Esophagus muscularis mucosa (tissue), 4 donors: ENCODE data around the gene RPS28. TPM values are rescaled to one million over a fixed set of nuclear protein-coding genes. Genes with fewer than 3 reads are reported as not detected.

Source experiments
- DNase-seq: peaks from one replicate; pipeline ENCODE4 v3.0.0-alpha.2; 2017; ENCODE audit errors: extremely low spot score
- H3K27ac ChIP-seq, 4 donors: fragments of 200-600 bp; sonication (generic); replicated peaks in 1 of 4; 1 replicate in 3 of 4; 2 replicates in 1 of 4; pipeline ENCODE4 v1.5.1; 2016 to 2019; ENCODE audit warnings: mild to moderate bottlenecking in 1 of 4
- H3K27me3 ChIP-seq, 4 donors: fragments of 200-600 bp; sonication (generic); one replicate each; pipeline versions ENCODE4 v1.5.1 to v1.6.0; 2016 to 2019
- H3K36me3 ChIP-seq, 4 donors: fragments of 200-600 bp; sonication (generic); one replicate each; pipeline ENCODE4 v1.5.1; 2016 to 2019
- H3K4me1 ChIP-seq, 4 donors: fragments of 200-600 bp; sonication (generic); one replicate each; pipeline ENCODE4 v1.5.1; 2016 to 2019
- H3K4me3 ChIP-seq, 4 donors: fragments of 200-600 bp; sonication (generic); 1 replicate in 2 of 4; 2 replicates in 2 of 4; pipeline ENCODE4 v1.5.1; 2016 to 2019; ENCODE audit warnings: mild to moderate bottlenecking in 4 of 4, moderate library complexity in 1 of 4
- H3K9me3 ChIP-seq, 4 donors: fragments of 200-600 bp; sonication (generic); 1 replicate in 3 of 4; 2 replicates in 1 of 4; pipeline ENCODE4 v1.5.1; 2016 to 2019
- EP300 ChIP-seq: sonication (generic); formaldehyde crosslinking; IDR thresholded peaks from one replicate; pipeline ENCODE4 v1.6.1; 2017; ENCODE audit warnings: antibody characterized with exemption
- POLR2A ChIP-seq: fragments of 450-650 bp; IDR thresholded peaks from one replicate; pipeline ENCODE4 v1.6.1; 2017; ENCODE audit warnings: antibody characterized with exemption, moderate library complexity, mild to moderate bottlenecking, low read depth
- POLR2AphosphoS5 ChIP-seq, 2 donors: sonication (generic); formaldehyde crosslinking; IDR thresholded peaks; one replicate each; pipeline ENCODE4 v1.6.1; 2017; ENCODE audit warnings: antibody characterized with exemption in 2 of 2
- WGBS: methylation state at CpG from one replicate; pipeline ENCODE4 v1.1.5; 2018; 5-methylcytosine and 5-hydroxymethylcytosine counted together
- intact Hi-C: fragments of 100-400 bp; cut with DNase I; formaldehyde crosslinking; loops from one replicate; pipeline ENCODE4 v1.15.1; 2023
- total RNA-seq, 4 donors: library from RNA; depleted of rRNA; stranded (reverse); fragments of >200 nt; gene quantifications; one replicate each; pipeline versions ENCODE4 v1.1.0 to v1.2.1, GENCODE V29; 2016
- TF ChIP-seq, protein P1 (sequence below), 3 experiments: fragments of 200-600 bp in 2 of 3; fragments of 450-650 bp in 1 of 3; sonication (generic) in 2 of 3; IDR thresholded peaks; one replicate each; pipeline ENCODE4 v1.5.1; 2017 to 2019; ENCODE audit warnings: antibody characterized with exemption in 3 of 3, mild to moderate bottlenecking in 2 of 3, moderate library complexity in 1 of 3

RPS28 gene
- total RNA-seq, 4 donors from 2014 or later: 256 to 473 (median 358) TPM

DNA sequence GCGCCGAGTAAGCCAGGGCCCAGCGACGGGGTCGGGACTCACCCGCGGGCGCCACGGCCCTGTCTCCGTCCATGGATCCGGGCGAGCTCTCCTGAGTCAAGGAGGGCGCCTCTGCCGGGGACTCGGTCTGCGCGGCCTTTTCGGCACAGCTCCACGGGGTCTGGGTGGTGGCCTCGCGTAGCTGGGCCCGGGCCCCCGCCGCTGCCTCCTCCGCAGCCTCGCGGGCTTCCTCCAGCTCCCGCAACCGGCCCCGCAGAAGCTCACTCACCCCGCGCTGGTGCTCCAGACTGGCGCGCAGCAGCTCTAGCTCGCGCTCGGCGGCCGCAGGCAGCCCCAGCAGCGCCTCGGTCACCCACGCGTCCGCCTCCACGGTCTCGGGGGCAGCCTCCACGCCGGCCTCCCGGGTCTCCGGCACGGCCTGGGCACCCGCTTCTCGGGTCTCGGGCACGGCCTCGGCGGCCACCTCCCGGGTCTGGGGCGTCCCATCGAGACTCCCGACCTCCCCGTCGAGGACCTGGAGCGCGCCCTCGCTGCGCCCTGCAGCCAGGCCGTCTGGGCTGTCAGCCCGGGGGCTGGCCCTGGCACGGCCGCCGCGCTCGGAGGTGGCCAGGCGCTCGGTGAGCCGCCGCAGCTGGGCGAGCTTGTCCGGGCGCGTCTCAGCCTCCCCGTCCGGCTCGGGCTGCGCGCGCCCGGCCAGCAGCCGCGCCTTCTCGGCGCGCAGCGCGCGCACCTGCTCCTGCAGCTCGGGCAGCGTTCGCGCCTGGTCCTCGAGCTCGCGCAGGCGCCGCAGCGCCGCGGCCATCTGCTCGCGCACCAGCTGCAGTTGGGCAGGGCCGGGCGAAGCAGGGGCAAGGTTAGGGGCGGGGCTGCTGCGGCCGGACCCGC, 13.4 kb downstream of the RPS28 start:
- peaks cover 0 to 66% (median 20%) of the 10 kb centered on the region in 4 donors for H3K27me3 ChIP-seq
- H3K4me1 ChIP-seq: peaks cover 27 to 43% (median 36%) of the 10 kb centered on the region in 4 donors
- TF ChIP-seq EP300 (no peak), POLR2A (no peak), POLR2AphosphoS5 (IDR thresholded peaks at IDR 0.05) (no peak)
- TF ChIP-seq, protein P1, sequence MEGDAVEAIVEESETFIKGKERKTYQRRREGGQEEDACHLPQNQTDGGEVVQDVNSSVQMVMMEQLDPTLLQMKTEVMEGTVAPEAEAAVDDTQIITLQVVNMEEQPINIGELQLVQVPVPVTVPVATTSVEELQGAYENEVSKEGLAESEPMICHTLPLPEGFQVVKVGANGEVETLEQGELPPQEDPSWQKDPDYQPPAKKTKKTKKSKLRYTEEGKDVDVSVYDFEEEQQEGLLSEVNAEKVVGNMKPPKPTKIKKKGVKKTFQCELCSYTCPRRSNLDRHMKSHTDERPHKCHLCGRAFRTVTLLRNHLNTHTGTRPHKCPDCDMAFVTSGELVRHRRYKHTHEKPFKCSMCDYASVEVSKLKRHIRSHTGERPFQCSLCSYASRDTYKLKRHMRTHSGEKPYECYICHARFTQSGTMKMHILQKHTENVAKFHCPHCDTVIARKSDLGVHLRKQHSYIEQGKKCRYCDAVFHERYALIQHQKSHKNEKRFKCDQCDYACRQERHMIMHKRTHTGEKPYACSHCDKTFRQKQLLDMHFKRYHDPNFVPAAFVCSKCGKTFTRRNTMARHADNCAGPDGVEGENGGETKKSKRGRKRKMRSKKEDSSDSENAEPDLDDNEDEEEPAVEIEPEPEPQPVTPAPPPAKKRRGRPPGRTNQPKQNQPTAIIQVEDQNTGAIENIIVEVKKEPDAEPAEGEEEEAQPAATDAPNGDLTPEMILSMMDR (IDR thresholded peaks at IDR 0.05): no peak
- intact Hi-C loops: no loop called here
- peak overlapping the region; percentile 36 to 57 (median 42) for H3K4me3 ChIP-seq
- H3K9me3 ChIP-seq: no peaks in the 10 kb centered on the region
- H3K36me3 ChIP-seq: peaks cover 0 to 36% (median 4%) of the 10 kb centered on the region in 4 donors
- WGBS: 25% methylated on average over 37 of the region's 117 CpGs
- no peak for DNase-seq
- H3K27ac ChIP-seq: no peak overlapping the region

DNA sequence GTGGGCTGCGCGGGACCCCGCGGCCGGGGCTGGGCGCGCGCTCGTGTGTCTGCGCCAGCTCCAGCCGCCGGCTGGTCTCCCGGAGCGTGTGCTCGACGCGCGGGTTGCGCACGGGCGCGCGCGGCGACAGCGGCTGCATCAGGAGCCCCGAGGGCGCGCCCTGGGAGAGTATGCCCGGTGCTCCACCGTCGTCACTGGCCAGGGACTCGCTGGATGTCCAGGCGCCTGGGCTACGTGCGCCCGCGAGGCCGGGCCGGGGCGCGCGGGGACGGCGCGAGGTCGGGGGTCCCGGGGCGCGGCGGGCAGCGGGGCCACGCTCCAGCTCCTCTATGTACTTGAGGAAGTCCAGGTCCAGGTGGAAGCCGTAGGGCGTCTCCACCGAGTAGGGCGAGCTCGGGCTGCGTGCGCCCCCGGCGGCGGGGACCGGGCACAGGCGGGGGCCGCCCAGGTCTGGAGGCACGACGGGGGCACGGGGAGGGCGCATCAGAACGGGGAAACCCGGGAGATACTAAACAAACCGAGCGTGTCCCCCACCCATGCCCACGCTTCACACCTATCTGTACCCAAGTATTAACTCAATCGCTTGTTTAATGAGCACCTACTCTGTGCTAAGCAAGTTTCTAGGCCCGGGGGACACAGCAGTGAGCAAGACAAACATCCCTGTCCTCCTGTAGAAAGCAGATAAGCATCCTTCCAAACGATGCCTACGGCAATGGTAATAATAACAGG, 14.2 kb downstream of the RPS28 start:
- TF ChIP-seq POLR2AphosphoS5 (IDR thresholded peaks at IDR 0.05) (no peak), POLR2A (no peak), EP300 (no peak)
- TF ChIP-seq, protein P1 (IDR thresholded peaks at IDR 0.05): no peak
- Histone ChIP-seq H3K9me3 (no peaks in the 10 kb centered on the region), H3K27ac (peak overlapping the region in 1 of 4 donors; percentile 33), H3K36me3 (peaks cover 0 to 28% (median 4%) of the 10 kb centered on the region in 4 donors), H3K4me3 (peak overlapping the region; percentile 36 to 57 (median 42)), H3K4me1 (peaks cover 30 to 45% (median 38%) of the 10 kb centered on the region in 4 donors), H3K27me3 (peaks cover 0 to 70% (median 20%) of the 10 kb centered on the region in 4 donors)
- no peak for DNase-seq
- 18% methylated on average over 14 of the region's 79 CpGs for WGBS
- intact Hi-C loops: no loop called here

DNA sequence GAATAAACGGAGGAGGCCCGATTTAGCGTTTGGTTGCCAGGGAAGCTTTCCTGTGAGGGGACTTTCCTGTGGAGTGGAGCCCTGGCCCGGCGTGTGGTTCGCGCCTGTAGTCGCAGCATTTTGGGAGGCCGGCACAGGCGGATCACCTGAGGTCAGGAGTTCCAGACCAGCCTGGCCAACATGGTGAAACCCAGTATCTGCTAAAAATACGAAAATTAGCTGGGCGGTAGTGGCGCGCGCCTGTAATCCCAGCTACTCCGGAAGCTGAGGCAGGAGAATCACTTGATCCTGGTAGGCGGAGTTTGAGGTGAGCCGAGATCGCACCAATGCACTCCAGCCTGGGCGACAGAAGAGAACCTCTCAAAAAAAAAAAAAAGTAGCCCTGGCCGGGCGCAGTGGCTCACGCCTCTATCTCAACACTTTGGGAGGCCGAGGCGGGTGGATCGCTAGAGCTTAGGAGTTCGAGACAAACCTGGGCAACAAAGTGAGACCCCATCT, 14.8 kb downstream of the RPS28 start:
- no peak for TF ChIP-seq POLR2A
- no peak for TF ChIP-seq EP300
- TF ChIP-seq, protein P1 (IDR thresholded peaks at IDR 0.05): no peak
- no peak for TF ChIP-seq POLR2AphosphoS5 (IDR thresholded peaks at IDR 0.05)
- intact Hi-C loops: no loop called here
- WGBS: 38% methylated on average over 27 of the region's 27 CpGs
- Histone ChIP-seq H3K36me3 (peaks cover 0 to 23% (median 4%) of the 10 kb centered on the region in 4 donors), H3K27ac (peak overlapping the region in 1 of 4 donors; percentile 33), H3K9me3 (no peaks in the 10 kb centered on the region), H3K4me1 (peaks cover 32 to 47% (median 38%) of the 10 kb centered on the region in 4 donors), H3K27me3 (peaks cover 0 to 74% (median 20%) of the 10 kb centered on the region in 4 donors), H3K4me3 (no peak overlapping the region)
- DNase-seq: no peak

DNA sequence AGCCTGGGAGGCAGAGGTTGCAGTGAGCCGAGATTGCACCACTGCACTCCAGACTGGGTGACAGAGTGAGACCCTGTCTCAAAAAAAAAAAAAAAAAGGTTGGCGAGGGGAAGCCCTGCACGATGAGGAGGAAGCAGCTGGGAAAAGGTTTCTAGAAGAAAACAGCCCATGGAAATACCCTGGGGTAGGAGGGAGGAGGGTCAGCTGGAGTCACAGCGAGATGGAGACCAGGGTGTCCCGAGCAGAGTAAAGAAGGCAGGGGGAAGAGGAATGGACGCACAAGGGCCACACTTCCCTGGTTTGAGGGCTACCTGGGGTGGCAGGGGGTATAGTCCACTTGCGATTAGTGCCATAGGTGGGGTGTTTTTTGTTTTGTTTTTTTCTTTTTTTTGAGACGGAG, 15.4 kb downstream of the RPS28 start:
- Histone ChIP-seq H3K4me3 (no peak overlapping the region), H3K27me3 (peaks cover 0 to 80% (median 18%) of the 10 kb centered on the region in 4 donors), H3K36me3 (peaks cover 0 to 20% (median 2%) of the 10 kb centered on the region in 4 donors), H3K9me3 (no peaks in the 10 kb centered on the region), H3K4me1 (peaks cover 33 to 53% (median 43%) of the 10 kb centered on the region in 4 donors), H3K27ac (no peak overlapping the region)
- TF ChIP-seq EP300 (no peak), POLR2AphosphoS5 (IDR thresholded peaks at IDR 0.05) (no peak), POLR2A (no peak)
- TF ChIP-seq, protein P1 (IDR thresholded peaks at IDR 0.05): no peak
- 62% methylated on average over 8 of the region's 8 CpGs for WGBS
- no peak for DNase-seq
- intact Hi-C loops: no loop called here
